GM21360 (cell line): ENCODE results near the gene SUMO3.

ENCODE experiments used
- ATAC-seq: cut with Tn5 transposase; IDR thresholded peaks from one replicate; pipeline ENCODE4 v1.9.1; 2021; ENCODE audit warnings: mild to moderate bottlenecking, moderate library complexity; ENCODE audit not compliant: unreplicated experiment

SUMO3 gene

GRCh38 chr21:44762221-44763049, 55.4 kb downstream of the SUMO3 start:
- no peak for ATAC-seq

GRCh38 chr21:44761747-44762208, 56.1 kb downstream of the SUMO3 start:
- no peak for ATAC-seq

GRCh38 chr21:44761011-44761729, 56.7 kb downstream of the SUMO3 start:
- no peak for ATAC-seq

GRCh38 chr21:44760376-44760775, 57.5 kb downstream of the SUMO3 start:
- no peak for ATAC-seq

- ATAC-seq = no peak
Observed at GRCh38 chr21:44759628-44760285, 58.1 kb downstream of the SUMO3 start.

- no peak for ATAC-seq
Observed at GRCh38 chr21:44758781-44759627, 58.9 kb downstream of the SUMO3 start.

GRCh38 chr21:44758141-44758561, 59.7 kb downstream of the SUMO3 start:
- no peak for ATAC-seq

GRCh38 chr21:44757731-44758130, 60.1 kb downstream of the SUMO3 start:
- no peak for ATAC-seq

- no peak for ATAC-seq
Observed at GRCh38 chr21:44756423-44757185, 61.3 kb downstream of the SUMO3 start.
